Activated B cell treated with CpG ODN at 0.5 μM for 24 hours (primary cell): ENCODE data around the gene HK2. TPM values are rescaled to one million over a fixed set of nuclear protein-coding genes. Genes with fewer than 3 reads are reported as not detected.

Experiments
- ATAC-seq: fragments of 200-7000 bp; cut with Tn5 transposase; one replicate; pipeline ENCODE4 v1.10.0; 2021; ENCODE audit warnings: low read depth, mild to moderate bottlenecking, moderate library complexity
- CTCF ChIA-PET: fragments of 350-600 bp; sonication (Branson Sonifier 250); formaldehyde crosslinking; loops from one replicate; lab custom pipeline; 2021; ENCODE audit warnings: antibody characterized with exemption; lab: Charles Lee
- POLR2A ChIA-PET: fragments of 350-600 bp; sonication (Branson Sonifier 250); formaldehyde crosslinking; loops from one replicate; lab custom pipeline; 2021; ENCODE audit warnings: antibody characterized with exemption; lab: Charles Lee
- DNase-seq: peaks from one replicate; pipeline ENCODE4 v3.0.0; 2022
- H3K27ac Mint-ChIP-seq: one replicate; pipeline ENCODE4 v1.8.0; 2020; ENCODE audit warnings: mixed read lengths
- H3K27me3 Mint-ChIP-seq: one replicate; pipeline ENCODE4 v1.8.0; 2021; ENCODE audit warnings: mixed read lengths
- H3K36me3 Mint-ChIP-seq: one replicate; pipeline ENCODE4 v1.8.0; 2021; ENCODE audit warnings: low read depth, mixed read lengths
- H3K4me1 Mint-ChIP-seq: one replicate; pipeline ENCODE4 v1.8.0; 2021; ENCODE audit warnings: mixed read lengths
- H3K4me3 Mint-ChIP-seq: one replicate; pipeline ENCODE4 v1.8.0; 2020; ENCODE audit warnings: mild to moderate bottlenecking, mixed read lengths
- H3K9me3 Mint-ChIP-seq: one replicate; pipeline ENCODE4 v1.8.0; 2020; ENCODE audit warnings: mixed read lengths
- intact Hi-C: fragments of 100-400 bp; cut with micrococcal nuclease; formaldehyde crosslinking; loops from one replicate; pipeline ENCODE4 v1.15.1; 2024
- total RNA-seq: library from RNA; stranded (reverse); gene quantifications from 2 replicates; pipeline ENCODE4 v1.2.3, GENCODE V29; 2022
- TF ChIP-seq, protein P1 (sequence below): fragments of 200-600 bp; IDR thresholded peaks from one replicate; pipeline ENCODE4 v1.8.0; 2022; ENCODE audit warnings: antibody characterized with exemption, mild to moderate bottlenecking

HK2 gene
- total RNA-seq, 1 donor from 2014 or later = 15.3 TPM

DNA sequence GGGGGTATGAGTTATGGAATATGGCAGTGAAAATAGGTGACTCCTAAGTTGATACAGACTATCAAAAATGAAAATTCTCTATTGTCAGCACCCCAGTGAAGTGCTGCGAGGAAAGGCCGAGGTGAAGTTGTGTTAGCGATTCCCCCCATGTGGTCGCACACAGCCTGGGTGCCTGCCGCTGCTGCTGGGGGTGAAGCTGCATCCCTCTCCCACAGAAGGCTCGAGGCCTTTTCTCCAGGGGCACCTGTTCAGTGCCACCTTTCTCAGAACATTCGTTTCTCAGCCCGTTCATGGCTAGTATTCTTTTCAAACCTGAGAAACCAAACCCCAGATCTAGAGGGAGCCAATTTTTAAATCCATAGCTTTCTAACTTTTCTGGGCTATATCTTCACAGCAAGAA lies 23.8 kb downstream of the HK2 start:
- ChIA-PET CTCF (no interaction called here), POLR2A (no interaction called here)
- intact Hi-C loops = no loop called here
- TF ChIP-seq, protein P1, sequence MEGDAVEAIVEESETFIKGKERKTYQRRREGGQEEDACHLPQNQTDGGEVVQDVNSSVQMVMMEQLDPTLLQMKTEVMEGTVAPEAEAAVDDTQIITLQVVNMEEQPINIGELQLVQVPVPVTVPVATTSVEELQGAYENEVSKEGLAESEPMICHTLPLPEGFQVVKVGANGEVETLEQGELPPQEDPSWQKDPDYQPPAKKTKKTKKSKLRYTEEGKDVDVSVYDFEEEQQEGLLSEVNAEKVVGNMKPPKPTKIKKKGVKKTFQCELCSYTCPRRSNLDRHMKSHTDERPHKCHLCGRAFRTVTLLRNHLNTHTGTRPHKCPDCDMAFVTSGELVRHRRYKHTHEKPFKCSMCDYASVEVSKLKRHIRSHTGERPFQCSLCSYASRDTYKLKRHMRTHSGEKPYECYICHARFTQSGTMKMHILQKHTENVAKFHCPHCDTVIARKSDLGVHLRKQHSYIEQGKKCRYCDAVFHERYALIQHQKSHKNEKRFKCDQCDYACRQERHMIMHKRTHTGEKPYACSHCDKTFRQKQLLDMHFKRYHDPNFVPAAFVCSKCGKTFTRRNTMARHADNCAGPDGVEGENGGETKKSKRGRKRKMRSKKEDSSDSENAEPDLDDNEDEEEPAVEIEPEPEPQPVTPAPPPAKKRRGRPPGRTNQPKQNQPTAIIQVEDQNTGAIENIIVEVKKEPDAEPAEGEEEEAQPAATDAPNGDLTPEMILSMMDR = no peak
- H3K4me1 Mint-ChIP-seq = peaks cover 6% of the 10 kb centered on the region
- H3K9me3 Mint-ChIP-seq = no peaks in the 10 kb centered on the region
- H3K36me3 Mint-ChIP-seq = peaks cover 27% of the 10 kb centered on the region
- H3K4me3 Mint-ChIP-seq = no peak overlapping the region
- ATAC-seq = no peak
- no peaks in the 10 kb centered on the region for H3K27me3 Mint-ChIP-seq
- no peak for DNase-seq
- no peak overlapping the region for H3K27ac Mint-ChIP-seq

DNA sequence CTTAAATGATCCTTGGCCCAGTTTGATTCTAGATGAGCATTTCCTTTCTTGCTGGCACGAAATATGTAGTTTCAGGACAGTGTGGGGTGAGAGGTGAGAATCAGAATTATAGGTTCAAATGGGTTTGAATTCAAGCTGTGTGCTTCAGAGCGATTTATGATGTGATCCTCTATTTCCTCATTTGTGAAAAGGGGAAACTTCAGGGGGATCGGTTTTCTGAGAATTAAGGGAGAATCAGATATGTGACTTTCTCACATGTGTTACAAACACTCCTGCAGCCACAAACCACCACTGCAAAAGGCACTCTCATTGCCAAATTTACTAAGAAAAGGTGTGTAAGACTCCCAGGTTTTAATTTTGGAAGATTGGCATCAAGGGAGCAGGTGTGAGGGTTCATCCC lies 24.4 kb downstream of the HK2 start:
- Mint-ChIP-seq H3K36me3 (peaks cover 27% of the 10 kb centered on the region), H3K4me1 (peaks cover 8% of the 10 kb centered on the region), H3K9me3 (no peaks in the 10 kb centered on the region), H3K4me3 (no peak overlapping the region), H3K27me3 (no peaks in the 10 kb centered on the region), H3K27ac (no peak overlapping the region)
- TF ChIP-seq, protein P1 = no peak
- ATAC-seq (no peak), DNase-seq (no peak)
- intact Hi-C loops = no loop called here
- CTCF ChIA-PET = no interaction called here
- POLR2A ChIA-PET = no interaction called here

DNA sequence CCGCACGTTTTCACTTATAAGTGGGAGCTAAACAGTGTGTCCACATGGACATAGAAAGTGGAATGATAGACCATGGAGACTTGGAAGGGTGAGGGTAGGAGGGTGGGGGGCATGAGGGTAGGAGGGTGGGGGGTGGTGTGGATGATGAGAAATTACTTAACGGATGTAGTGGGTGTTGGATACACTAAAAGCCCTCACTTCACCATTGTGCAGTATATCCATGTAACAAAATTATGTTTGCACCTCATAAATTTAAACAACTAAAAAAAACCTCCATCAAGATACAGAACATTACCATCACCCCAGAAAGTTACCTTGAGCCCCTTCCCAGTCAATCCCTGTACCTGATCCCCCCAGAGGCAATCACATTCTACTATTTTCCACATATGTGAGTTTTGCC lies 26.2 kb downstream of the HK2 start:
- CTCF ChIA-PET = interaction anchor here (0.7 kb wide), 1 partner anchor 1092 kb away, joined by 4 read pairs; no protein-coding TSS in a partner anchor
- ATAC-seq = no peak

DNA sequence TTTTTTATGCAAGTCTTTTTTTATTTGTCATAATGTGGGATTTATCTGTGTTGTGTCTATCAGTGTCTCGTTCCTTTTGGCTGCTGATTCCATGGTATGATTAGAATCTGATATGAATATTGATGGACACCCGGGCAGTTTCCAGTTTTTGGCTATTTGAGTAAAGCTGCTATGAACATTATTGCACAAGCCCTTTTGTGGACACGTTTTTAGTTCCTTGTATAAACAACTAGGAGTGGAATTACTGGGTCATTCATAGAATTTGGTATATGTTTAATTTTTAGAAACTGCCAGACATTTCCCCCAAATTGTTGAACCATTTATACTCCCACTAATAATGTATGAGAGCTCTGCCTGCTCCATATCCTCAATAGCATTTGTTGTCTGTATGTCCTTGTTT lies 26.6 kb downstream of the HK2 start:
- H3K27ac Mint-ChIP-seq = no peak overlapping the region
- DNase-seq (no peak), ATAC-seq (no peak)
- ChIA-PET POLR2A (no interaction called here), CTCF (interaction anchor here (0.7 kb wide), 1 partner anchor 1093 kb away, joined by 4 read pairs; no protein-coding TSS in a partner anchor)
- no peak overlapping the region for H3K4me3 Mint-ChIP-seq
- H3K9me3 Mint-ChIP-seq = no peaks in the 10 kb centered on the region
- intact Hi-C loops = no loop called here
- H3K4me1 Mint-ChIP-seq = peaks cover 18% of the 10 kb centered on the region
- no peaks in the 10 kb centered on the region for H3K27me3 Mint-ChIP-seq
- H3K36me3 Mint-ChIP-seq = peaks cover 17% of the 10 kb centered on the region
- TF ChIP-seq, protein P1 = no peak

More for the DNA sequence above, 26.2 kb downstream of the HK2 start:
- Mint-ChIP-seq H3K27me3 (no peaks in the 10 kb centered on the region), H3K36me3 (peaks cover 22% of the 10 kb centered on the region), H3K4me3 (no peak overlapping the region), H3K27ac (no peak overlapping the region), H3K4me1 (peaks cover 15% of the 10 kb centered on the region), H3K9me3 (no peaks in the 10 kb centered on the region)
- POLR2A ChIA-PET = interaction anchor here (0.6 kb wide), 1 partner anchor 301 kb away, joined by 5 read pairs; no protein-coding TSS in a partner anchor
- no peak for DNase-seq
- intact Hi-C loops = no loop called here
- TF ChIP-seq, protein P1 = no peak

DNA sequence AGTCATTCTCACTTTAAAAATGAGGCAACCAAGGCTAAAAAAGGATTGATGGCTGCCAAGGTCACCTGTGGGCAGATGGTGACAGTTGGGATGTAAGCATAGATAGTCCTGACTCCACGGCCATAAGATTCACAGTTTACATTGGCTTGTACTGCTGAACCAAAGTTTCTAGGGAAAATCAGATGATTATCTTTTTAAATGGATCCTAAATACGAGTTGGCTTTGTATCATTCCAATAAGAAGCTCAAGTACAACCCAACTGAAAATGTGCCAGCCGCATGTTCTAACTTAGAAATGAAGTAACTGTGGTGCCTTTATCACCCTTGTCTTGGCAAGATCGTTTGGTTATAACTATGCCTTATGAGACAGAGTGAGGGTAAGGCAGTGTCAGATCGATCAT lies 27.6 kb downstream of the HK2 start:
- no peaks in the 10 kb centered on the region for H3K9me3 Mint-ChIP-seq
- no peak overlapping the region for H3K4me3 Mint-ChIP-seq
- intact Hi-C loops = no loop called here
- no peak for ATAC-seq
- TF ChIP-seq, protein P1 = no peak
- no peak for DNase-seq
- no peaks in the 10 kb centered on the region for H3K27me3 Mint-ChIP-seq
- H3K4me1 Mint-ChIP-seq = peaks cover 28% of the 10 kb centered on the region
- CTCF ChIA-PET = interaction anchor here (1.0 kb wide), 1 partner anchor 13 kb away, joined by 3 read pairs; no protein-coding TSS in a partner anchor
- POLR2A ChIA-PET = no interaction called here
- no peak overlapping the region for H3K27ac Mint-ChIP-seq
- H3K36me3 Mint-ChIP-seq = peaks cover 7% of the 10 kb centered on the region
